Gastroesophageal sphincter (tissue), 3 donors: Measurements from ENCODE around the gene ZMYM3.

ENCODE experiments used
- EP300 ChIP-seq: sonication (generic); formaldehyde crosslinking; IDR thresholded peaks from one replicate; pipeline ENCODE4 v1.6.1; 2017; ENCODE audit warnings: antibody characterized with exemption, mild to moderate bottlenecking
- POLR2A ChIP-seq, 2 donors: fragments of 450-650 bp; IDR thresholded peaks; one replicate each; pipeline ENCODE4 v1.6.1; 2017; ENCODE audit warnings: antibody characterized with exemption in 2 of 2, mild to moderate bottlenecking in 2 of 2, moderate library complexity in 1 of 2
- POLR2AphosphoS5 ChIP-seq: sonication (generic); formaldehyde crosslinking; IDR thresholded peaks from one replicate; pipeline ENCODE4 v1.6.1; 2017; ENCODE audit warnings: antibody characterized with exemption
- TF ChIP-seq, protein P1 (sequence below), 4 experiments: fragments of 200-600 bp in 2 of 4; fragments of 450-650 bp in 2 of 4; sonication (generic) in 1 of 4; IDR thresholded peaks; one replicate each; pipeline ENCODE4 v1.5.1; 2017 to 2019; ENCODE audit warnings: antibody characterized with exemption in 4 of 4, mild to moderate bottlenecking in 2 of 4, moderate library complexity in 2 of 4

GRCh38 chrX:71254092-71254963, at the start of gene ZMYM3:
- TF ChIP-seq POLR2A (IDR thresholded peaks at IDR 0.05) (peak in 1 of 2 donors; percentile 30), EP300 (no peak), POLR2AphosphoS5 (peak; percentile 45)
- TF ChIP-seq, protein P1, sequence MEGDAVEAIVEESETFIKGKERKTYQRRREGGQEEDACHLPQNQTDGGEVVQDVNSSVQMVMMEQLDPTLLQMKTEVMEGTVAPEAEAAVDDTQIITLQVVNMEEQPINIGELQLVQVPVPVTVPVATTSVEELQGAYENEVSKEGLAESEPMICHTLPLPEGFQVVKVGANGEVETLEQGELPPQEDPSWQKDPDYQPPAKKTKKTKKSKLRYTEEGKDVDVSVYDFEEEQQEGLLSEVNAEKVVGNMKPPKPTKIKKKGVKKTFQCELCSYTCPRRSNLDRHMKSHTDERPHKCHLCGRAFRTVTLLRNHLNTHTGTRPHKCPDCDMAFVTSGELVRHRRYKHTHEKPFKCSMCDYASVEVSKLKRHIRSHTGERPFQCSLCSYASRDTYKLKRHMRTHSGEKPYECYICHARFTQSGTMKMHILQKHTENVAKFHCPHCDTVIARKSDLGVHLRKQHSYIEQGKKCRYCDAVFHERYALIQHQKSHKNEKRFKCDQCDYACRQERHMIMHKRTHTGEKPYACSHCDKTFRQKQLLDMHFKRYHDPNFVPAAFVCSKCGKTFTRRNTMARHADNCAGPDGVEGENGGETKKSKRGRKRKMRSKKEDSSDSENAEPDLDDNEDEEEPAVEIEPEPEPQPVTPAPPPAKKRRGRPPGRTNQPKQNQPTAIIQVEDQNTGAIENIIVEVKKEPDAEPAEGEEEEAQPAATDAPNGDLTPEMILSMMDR (IDR thresholded peaks at IDR 0.05), result peak in 1 of 4 experiments; percentile 6
